IMR-90 (cell line): ENCODE results near the gene QSOX2. TPM values are rescaled to one million over a fixed set of nuclear protein-coding genes. Genes with fewer than 3 reads are reported as not detected.

Source experiments
- ATAC-seq: fragments of 200-7000 bp; cut with Tn5 transposase; 2 replicates; pipeline ENCODE4 v1.9.1; 2020; ENCODE audit warnings: low read depth, mild to moderate bottlenecking, moderate library complexity
- BruUV-seq: library from RNA; stranded (reverse); fragments of 400-500 nt; replicated peaks from 2 replicates; lab custom pipeline; 2021; lab: Mats Ljungman, UMichigan
- CTCF ChIA-PET: fragments of 300-600 bp; formaldehyde crosslinking; extraction: SDS; loops from one replicate; lab custom pipeline; 2021; ENCODE audit warnings: antibody characterized with exemption; lab: Yijun Ruan, JAX
- POLR2A ChIA-PET: fragments of 300-600 bp; sonication (Branson Sonifier 250); formaldehyde crosslinking; loops from one replicate; lab custom pipeline; 2022; ENCODE audit warnings: antibody characterized with exemption; ENCODE audit not compliant: unreplicated experiment; lab: Charles Lee
- DNase-seq: peaks from one replicate; pipeline ENCODE4 v3.0.0; 2013
- H2AFZ ChIP-seq: replicated peaks from 2 replicates; pipeline ENCODE3; 2013; ENCODE audit warnings: low read length, mild to moderate bottlenecking; ENCODE audit not compliant: poor library complexity
- H2AK5ac ChIP-seq: 2 replicates; pipeline ENCODE4 v1.6.1; 2013; ENCODE audit warnings: low read depth, low read length, inconsistent platforms
- H2AK9ac ChIP-seq: replicated peaks from 2 replicates; pipeline ENCODE3; 2013; ENCODE audit warnings: mild to moderate bottlenecking, low read depth, low read length, moderate library complexity; ENCODE audit not compliant: poor library complexity
- H2BK120ac ChIP-seq: 2 replicates; pipeline ENCODE4 v1.6.1; 2013; ENCODE audit warnings: low read depth, low read length, inconsistent platforms
- H2BK15ac ChIP-seq: 3 replicates; pipeline ENCODE4 v1.6.1; 2013; ENCODE audit warnings: low read depth, low read length, inconsistent platforms
- H2BK20ac ChIP-seq: 2 replicates; pipeline ENCODE4 v1.6.1; 2013; ENCODE audit warnings: low read depth, mild to moderate bottlenecking, inconsistent platforms, low read length, moderate library complexity
- H2BK5ac ChIP-seq: 2 replicates; pipeline ENCODE4 v1.6.1; 2013; ENCODE audit warnings: mild to moderate bottlenecking, low read depth, low read length, inconsistent platforms; ENCODE audit not compliant: poor library complexity, severe bottlenecking
- H3K14ac ChIP-seq: replicated peaks from 2 replicates; pipeline ENCODE4 v1.6.1; 2013; ENCODE audit warnings: low read depth, low read length, inconsistent platforms
- H3K18ac ChIP-seq: 2 replicates; pipeline ENCODE4 v1.6.1; 2013; ENCODE audit warnings: low read depth, low read length, control low read depth
- H3K23ac ChIP-seq: 2 replicates; pipeline ENCODE4 v1.6.1; 2013; ENCODE audit warnings: low read depth, low read length, inconsistent platforms
- H3K27ac ChIP-seq: 2 replicates; pipeline ENCODE4 v1.5.1; 2013; ENCODE audit warnings: mild to moderate bottlenecking, control low read depth, low read length; ENCODE audit not compliant: insufficient read depth
- H3K27me3 ChIP-seq: 2 replicates; pipeline ENCODE4 v1.6.1; 2013; ENCODE audit warnings: low read length; ENCODE audit not compliant: control insufficient read depth, insufficient read depth
- H3K36me3 ChIP-seq: 2 replicates; pipeline ENCODE4 v1.6.1; 2013; ENCODE audit warnings: low read length, mixed read lengths; ENCODE audit not compliant: control insufficient read depth, insufficient read depth
- H3K4ac ChIP-seq: 2 replicates; pipeline ENCODE4 v1.6.1; 2013; ENCODE audit warnings: low read depth, low read length, inconsistent platforms
- H3K4me1 ChIP-seq: 2 replicates; pipeline ENCODE4 v1.6.1; 2013; ENCODE audit warnings: low read length, mixed read lengths; ENCODE audit not compliant: control insufficient read depth, insufficient read depth
- H3K4me2 ChIP-seq: 2 replicates; pipeline ENCODE4 v1.6.1; 2013; ENCODE audit warnings: low read depth, mild to moderate bottlenecking, control low read depth, low read length, moderate library complexity
- H3K4me3 ChIP-seq: 2 replicates; pipeline ENCODE4 v1.5.1; 2013; ENCODE audit warnings: low read depth, mild to moderate bottlenecking, control low read depth, low read length, moderate library complexity; ENCODE audit not compliant: insufficient read depth
- H3K56ac ChIP-seq: 2 replicates; pipeline ENCODE4 v1.6.1; 2013; ENCODE audit warnings: low read length, inconsistent platforms; ENCODE audit not compliant: insufficient read depth; ENCODE audit errors: extremely low read depth
- H3K79me1 ChIP-seq, 2 experiments: 2 replicates each; pipeline ENCODE4 v1.6.1; 2013; ENCODE audit warnings: low read length in 2 of 2, inconsistent platforms in 1 of 2, low read depth in 1 of 2
- H3K9ac ChIP-seq: 2 replicates; pipeline ENCODE4 v1.6.1; 2013; ENCODE audit warnings: low read depth, low read length, control low read depth
- H3K9me1 ChIP-seq: 2 replicates; pipeline ENCODE4 v1.6.1; 2013; ENCODE audit warnings: low read length, inconsistent platforms; ENCODE audit not compliant: insufficient read depth
- H3K9me3 ChIP-seq: 2 replicates; pipeline ENCODE4 v1.6.1; 2013; ENCODE audit warnings: low read length; ENCODE audit not compliant: control insufficient read depth, insufficient read depth
- H4K20me1 ChIP-seq: 2 replicates; pipeline ENCODE4 v1.6.1; 2013; ENCODE audit warnings: low read length, inconsistent platforms; ENCODE audit not compliant: insufficient read depth
- H4K5ac ChIP-seq: 2 replicates; pipeline ENCODE4 v1.6.1; 2013; ENCODE audit warnings: mild to moderate bottlenecking, low read depth, low read length, control low read depth
- H4K8ac ChIP-seq, 2 experiments: 2 replicates each; pipeline ENCODE4 v1.6.1; 2013; ENCODE audit warnings: low read depth in 2 of 2, low read length in 2 of 2, control low read depth in 1 of 2, inconsistent platforms in 1 of 2
- H4K91ac ChIP-seq: 2 replicates; pipeline ENCODE4 v1.6.1; 2013; ENCODE audit warnings: low read depth, low read length, inconsistent platforms; ENCODE audit not compliant: insufficient read depth
- BHLHE40 ChIP-seq: fragments of 150-350 bp; IDR thresholded peaks from 2 replicates; pipeline ENCODE4 v1.6.1; 2016; ENCODE audit warnings: mild to moderate bottlenecking, low read depth, low read length
- CTCF ChIP-seq: conservative IDR thresholded peaks from 2 replicates; pipeline ENCODE4 v1.5.1; 2012; ENCODE audit warnings: mild to moderate bottlenecking, low read depth, low read length, improper control_type of control experiment
- ELK1 ChIP-seq: fragments of 150-350 bp; IDR thresholded peaks from 2 replicates; pipeline ENCODE4 v1.6.1; 2016; ENCODE audit warnings: low read depth, mild to moderate bottlenecking, low read length, moderate library complexity, borderline replicate concordance
- FOS ChIP-seq: fragments of 150-350 bp; IDR thresholded peaks from 2 replicates; pipeline ENCODE4 v1.6.1; 2016; ENCODE audit warnings: low read depth, low read length
- MAFK ChIP-seq: IDR thresholded peaks from 2 replicates; pipeline ENCODE4 v1.6.1; 2012; ENCODE audit warnings: low read depth, low read length, improper control_type of control experiment
- MXI1 ChIP-seq: IDR thresholded peaks from 2 replicates; pipeline ENCODE4 v1.6.1; 2012; ENCODE audit warnings: low read depth, mild to moderate bottlenecking, low read length, moderate library complexity, borderline replicate concordance
- RCOR1 ChIP-seq: IDR thresholded peaks from 2 replicates; pipeline ENCODE4 v1.6.1; 2012; ENCODE audit warnings: mild to moderate bottlenecking, low read length, improper control_type of control experiment; ENCODE audit not compliant: insufficient replicate concordance
- RFX5 ChIP-seq: IDR thresholded peaks from 2 replicates; pipeline ENCODE4 v1.8.0; 2012; ENCODE audit warnings: low read depth, mild to moderate bottlenecking, low read length, moderate library complexity
- WGBS, 2 experiments: methylation state at CpG; one replicate each; pipeline versions ENCODE4 v1.1.5 to v1.1.7; 2013; ENCODE audit warnings: missing lambda C conversion rate in 2 of 2; ENCODE audit not compliant: insufficient read length in 1 of 2; ENCODE audit errors: extremely low coverage in 2 of 2; 5-methylcytosine and 5-hydroxymethylcytosine counted together
- dilution Hi-C: fragments of 300-500 bp; cut with HindIII; formaldehyde crosslinking; loops from one replicate; pipeline ENCODE4 v1.14.3; 2018; ENCODE audit warnings: low sequenced_read_pairs; ENCODE audit not compliant: unreplicated experiment
- in situ Hi-C: fragments of 300-500 bp; cut with MboI; formaldehyde crosslinking; loops from 3 replicates; pipeline ENCODE4 v1.14.3; 2019; ENCODE audit warnings: low sequenced_read_pairs, inconsistent platforms, mixed read lengths
- intact Hi-C: fragments of 100-400 bp; cut with micrococcal nuclease; formaldehyde crosslinking; loops from 2 replicates; pipeline ENCODE4 v1.10.0; 2022
- polyA plus RNA-seq, 3 experiments: library from polyadenylated mRNA; depleted of rRNA; stranded (reverse); fragments of >200 nt; gene quantifications; 2 replicates each; pipeline ENCODE4 v1.2.3, GENCODE V29; 2012; ENCODE audit warnings: low replicate concordance in 1 of 3
- total RNA-seq: library from RNA; depleted of rRNA; stranded (reverse); fragments of >200 nt; gene quantifications from 2 replicates; pipeline ENCODE4 v1.2.3, GENCODE V29; 2012
- TF ChIP-seq, protein P1 (sequence below): fragments of 150-350 bp; IDR thresholded peaks from 2 replicates; pipeline ENCODE4 v1.6.1; 2017; ENCODE audit warnings: mild to moderate bottlenecking, antibody characterized with exemption, low read length, low read depth

Gene QSOX2
- total and polyA plus RNA-seq, 2 of the 4 experiments (the other 2 are of a cell fraction) = 5.9 to 12.9 TPM

DNA sequence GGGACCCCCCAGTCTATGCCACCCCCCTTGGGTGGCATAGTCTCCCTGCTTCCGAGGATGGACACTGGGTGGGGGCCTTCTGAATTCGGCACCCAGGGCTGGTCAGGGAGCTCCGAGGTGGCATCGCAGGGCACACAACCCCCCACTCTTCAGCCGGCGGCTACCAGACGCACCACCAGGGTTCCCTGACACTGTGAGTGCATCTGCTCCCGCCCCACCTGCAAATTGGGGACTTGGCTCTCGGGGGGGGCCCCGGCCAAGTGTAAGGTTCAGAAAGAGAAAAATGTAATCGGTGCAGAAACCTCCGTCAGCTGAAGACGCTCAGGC lies 12.7 kb upstream of the QSOX2 start:
- H3K14ac ChIP-seq = no peak overlapping the region
- no peak overlapping the region for H3K9ac ChIP-seq
- no peak overlapping the region for H4K5ac ChIP-seq
- no peak overlapping the region for H3K56ac ChIP-seq
- H2AFZ ChIP-seq = no peak overlapping the region
- DNase-seq (no peak), ATAC-seq (no peak)
- no TSS peak for BruUV-seq
- POLR2A ChIA-PET = no interaction called here
- H3K4me1 ChIP-seq = peaks cover 5% of the 10 kb centered on the region
- no peaks in the 10 kb centered on the region for H4K20me1 ChIP-seq
- H3K4ac ChIP-seq = no peak overlapping the region
- TF ChIP-seq FOS (no peak), BHLHE40 (no peak), CTCF (no peak), MXI1 (no peak), ELK1 (no peak), RFX5 (no peak), MAFK (no peak), RCOR1 (no peak)
- TF ChIP-seq, protein P1, sequence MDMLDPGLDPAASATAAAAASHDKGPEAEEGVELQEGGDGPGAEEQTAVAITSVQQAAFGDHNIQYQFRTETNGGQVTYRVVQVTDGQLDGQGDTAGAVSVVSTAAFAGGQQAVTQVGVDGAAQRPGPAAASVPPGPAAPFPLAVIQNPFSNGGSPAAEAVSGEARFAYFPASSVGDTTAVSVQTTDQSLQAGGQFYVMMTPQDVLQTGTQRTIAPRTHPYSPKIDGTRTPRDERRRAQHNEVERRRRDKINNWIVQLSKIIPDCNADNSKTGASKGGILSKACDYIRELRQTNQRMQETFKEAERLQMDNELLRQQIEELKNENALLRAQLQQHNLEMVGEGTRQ = no peak
- intact Hi-C loops = no loop called here
- H3K4me2 ChIP-seq = no peak overlapping the region
- no peak overlapping the region for H2BK15ac ChIP-seq
- no peak overlapping the region for H2AK9ac ChIP-seq
- H3K18ac ChIP-seq = no peak overlapping the region
- dilution Hi-C loops = no loop called here
- H3K4me3 ChIP-seq = no peak overlapping the region
- 72% methylated on average over 4 of the region's 13 CpGs; no CpG with 5 or more reads in 1 of the 2 experiments for WGBS, 2 experiments
- no peaks in the 10 kb centered on the region for H3K9me3 ChIP-seq
- in situ Hi-C loops = no loop called here
- H2BK20ac ChIP-seq = no peak overlapping the region
- H2AK5ac ChIP-seq = no peak overlapping the region
- H3K36me3 ChIP-seq = no peaks in the 10 kb centered on the region
- no peaks in the 10 kb centered on the region for H3K9me1 ChIP-seq
- no peak overlapping the region for H2BK120ac ChIP-seq
- H4K8ac ChIP-seq = no peak overlapping the region
- H2BK5ac ChIP-seq = no peak overlapping the region
- H3K79me1 ChIP-seq = no peaks in the 10 kb centered on the region
- H3K27me3 ChIP-seq = peaks cover 33% of the 10 kb centered on the region
- CTCF ChIA-PET = no interaction called here
- no peak overlapping the region for H3K27ac ChIP-seq
- no peak overlapping the region for H3K23ac ChIP-seq
- no peak overlapping the region for H4K91ac ChIP-seq
